CD4-positive, alpha-beta T cell treated with Interferon alpha-2 for 1 hour (primary cell): ENCODE measurements around the gene URB1.
"Not testable (repeated sequence)": the region's sequence is repeated elsewhere in the genome, so short reads cannot be mapped to it uniquely, and the experiment has no call there.

Source experiments
- DNase-seq, 2 donors: peaks; one replicate each; pipeline ENCODE4 v3.0.0-alpha.2; 2020 to 2022

The URB1 gene

DNA sequence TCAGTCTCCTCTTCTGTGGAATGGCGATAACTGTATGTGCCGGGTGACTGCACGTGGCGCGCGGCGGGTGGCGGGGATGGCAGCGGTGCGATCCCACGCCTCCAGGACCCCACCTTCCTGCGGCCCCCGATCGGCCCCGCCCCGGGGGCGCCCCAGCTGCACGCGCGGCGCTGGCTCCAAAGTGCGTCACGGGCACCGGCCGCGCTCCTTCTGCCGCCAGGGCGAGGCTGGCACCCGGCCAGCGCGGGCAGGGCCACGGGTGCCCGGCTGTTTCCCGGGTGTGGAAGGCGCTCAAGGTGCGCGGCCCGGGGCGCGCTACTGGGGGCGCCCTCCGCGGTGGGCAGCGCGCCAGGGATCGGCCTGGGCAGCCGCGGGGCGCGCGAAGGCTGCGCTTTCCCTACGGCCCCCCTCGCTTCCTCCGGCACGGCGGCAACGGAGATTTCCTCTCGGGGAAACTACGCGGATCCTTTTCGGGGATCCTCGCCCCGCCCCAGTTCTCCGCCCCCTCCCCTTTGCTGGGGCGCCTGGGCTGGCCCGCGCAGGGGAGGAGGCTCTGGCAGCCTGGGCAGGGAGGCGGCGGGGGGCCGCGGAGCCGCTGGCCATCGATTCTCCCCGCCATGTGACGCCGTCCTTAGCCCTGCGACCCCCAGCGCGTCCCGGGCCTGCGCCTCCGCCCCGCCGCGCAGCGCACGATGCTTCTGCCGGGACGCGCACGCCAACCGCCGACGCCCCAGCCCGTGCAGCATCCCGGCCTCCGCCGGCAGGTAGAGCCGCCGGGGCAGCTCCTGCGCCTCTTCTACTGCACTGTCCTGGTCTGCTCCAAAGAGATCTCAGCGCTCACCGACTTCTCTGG, 19.6 kb upstream of the URB1 start, which contains the start of gene EVA1C:
TSS of gene EVA1C (plus strand) at position 545 of the 853 bp plus-strand sequence. CDS start at position 693, 148 bp downstream.
- peak; percentile 58 to 82 for DNase-seq

DNA sequence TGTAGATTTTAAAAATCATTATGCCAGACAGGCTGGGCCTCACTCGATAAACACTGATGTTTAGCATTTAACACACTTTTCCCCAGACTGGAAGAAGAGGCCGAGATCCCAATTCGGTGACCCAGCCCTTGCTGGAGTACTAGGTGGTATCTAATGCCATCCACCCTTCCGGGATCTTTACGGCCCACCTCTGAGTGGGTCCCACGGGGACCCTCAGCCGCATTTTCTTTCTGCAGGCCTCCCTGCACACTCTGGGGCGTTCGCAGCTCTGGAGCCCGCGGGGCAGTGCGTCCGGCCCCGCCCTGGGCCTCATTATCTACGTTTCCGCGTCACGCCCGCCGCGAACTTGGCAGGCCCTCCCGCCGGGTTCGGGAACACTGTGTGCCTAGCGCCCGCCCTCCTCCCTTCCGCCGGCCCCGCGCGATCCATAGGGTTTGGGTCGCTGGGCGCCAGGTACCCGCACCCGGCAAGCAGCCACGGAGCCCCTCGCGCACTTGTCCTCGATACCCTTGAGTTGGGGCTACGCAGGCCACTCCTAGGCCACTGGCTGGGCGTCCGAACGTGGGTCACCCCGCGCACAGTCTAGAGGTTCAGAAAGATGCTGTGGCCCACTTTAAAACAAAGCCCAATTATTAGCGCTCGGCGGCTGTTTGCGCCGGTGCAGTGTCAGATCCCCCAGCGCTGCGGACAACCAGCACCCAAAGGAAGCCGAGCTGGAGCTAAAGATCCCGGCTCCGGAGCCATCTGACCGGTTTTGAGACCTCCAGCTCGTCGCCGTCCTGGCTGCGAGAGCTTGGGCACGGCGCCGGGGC, 18.7 kb upstream of the URB1 start:
- DNase-seq: peak; percentile 32 to 66

DNA sequence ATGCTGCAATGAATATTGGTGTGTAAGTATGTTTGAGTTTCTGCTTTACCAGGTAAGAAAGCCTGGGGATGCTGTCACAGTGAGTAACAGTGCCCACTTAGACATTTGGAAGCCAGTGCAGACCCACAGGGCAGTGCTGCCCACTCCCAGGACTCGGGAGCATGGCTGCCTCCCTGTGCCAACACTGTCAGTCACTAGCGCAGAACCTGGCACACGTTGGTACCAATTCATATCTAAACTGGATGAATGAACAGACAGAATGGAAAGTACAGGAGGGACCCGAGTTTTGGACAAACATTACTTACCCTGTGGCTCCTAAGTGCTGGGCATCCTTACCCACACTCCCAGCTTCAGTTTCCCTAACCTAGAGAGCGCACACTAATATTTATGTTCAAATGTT, 18.1 kb upstream of the URB1 start:
- DNase-seq: no peak

DNA sequence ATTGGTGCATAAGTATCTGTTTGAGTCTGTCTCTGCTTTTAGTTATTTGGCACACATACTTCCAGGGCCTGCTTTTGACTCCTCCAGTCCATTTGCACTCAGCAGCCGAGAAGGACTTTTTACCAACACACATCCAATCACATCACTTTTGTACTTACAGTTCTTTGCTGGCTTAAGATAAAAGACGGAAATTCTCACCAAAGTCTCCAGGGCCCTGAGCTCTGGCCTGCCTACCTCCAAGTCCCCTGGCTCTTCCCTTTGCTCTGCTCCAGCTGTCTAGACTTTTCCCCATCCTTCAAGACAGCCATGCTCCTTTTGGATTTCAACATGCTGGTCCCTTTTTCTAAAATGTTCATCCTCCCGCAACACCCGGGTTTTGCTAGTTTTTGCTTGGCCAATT, 17.5 kb upstream of the URB1 start:
- DNase-seq: no peak

DNA sequence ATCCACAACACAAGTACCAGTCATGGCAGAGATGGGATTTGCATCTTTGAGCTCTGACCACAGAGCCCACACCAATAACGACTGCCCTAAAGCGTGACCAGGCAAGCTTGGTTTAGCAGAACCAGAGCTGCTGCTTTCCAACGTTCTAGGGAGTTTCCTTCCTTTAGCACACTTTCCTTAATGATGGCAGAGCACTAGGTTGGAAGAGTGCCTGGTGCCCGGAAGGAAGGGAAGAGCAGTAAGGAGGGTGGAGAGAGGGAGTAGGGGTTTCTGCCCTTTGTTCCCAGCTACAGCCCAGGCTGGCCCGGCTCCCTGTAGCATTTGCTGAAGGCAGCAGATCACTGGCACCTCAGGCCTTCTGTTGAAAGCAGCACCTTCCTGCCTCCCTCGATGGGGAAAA, 13.6 kb upstream of the URB1 start:
- DNase-seq: no peak

DNA sequence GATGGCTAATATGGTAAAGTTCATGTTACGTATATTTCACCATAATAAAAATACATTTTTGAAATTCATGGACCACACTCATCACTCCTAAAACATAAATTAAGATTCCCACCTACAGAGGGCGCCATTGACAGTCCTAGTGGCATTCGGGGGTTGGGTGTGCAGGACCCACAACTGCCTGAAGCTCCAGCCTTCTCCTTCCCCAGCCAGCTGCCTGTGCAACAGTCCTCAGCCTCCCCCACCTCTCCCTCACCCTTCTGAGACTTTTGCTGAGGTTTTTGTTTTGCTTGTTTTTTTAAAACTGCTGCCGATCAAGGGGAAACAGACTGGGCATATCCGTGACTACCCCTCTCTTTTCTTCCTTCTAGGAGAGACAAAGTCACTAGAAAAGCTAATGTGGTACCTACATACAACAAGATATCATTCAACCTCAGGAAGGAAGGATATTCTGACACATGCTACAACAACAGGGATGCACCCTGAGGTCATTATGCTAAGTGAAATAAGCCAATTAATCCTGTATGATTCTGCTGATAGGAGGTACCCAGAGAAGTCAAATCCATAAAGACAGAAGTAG, 10.5 kb upstream of the URB1 start:
- peak; percentile 43 to 81 for DNase-seq

DNA sequence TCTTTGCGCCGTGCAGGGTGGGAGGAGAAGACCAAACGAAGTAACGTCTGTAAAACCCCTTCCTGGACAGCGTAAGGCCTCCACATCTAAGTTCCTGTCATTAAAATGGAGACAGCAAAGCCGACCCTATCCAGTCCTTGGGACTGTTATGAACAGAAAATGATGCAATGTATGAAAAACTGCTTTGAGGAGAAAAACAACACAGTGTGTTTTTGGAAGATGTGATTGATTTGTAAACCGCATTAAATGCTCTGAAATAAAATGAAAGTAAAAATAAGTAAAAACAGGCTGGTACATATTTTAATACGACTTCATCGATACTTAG, 827 bp upstream of the URB1 start:
- no peak for DNase-seq

DNA sequence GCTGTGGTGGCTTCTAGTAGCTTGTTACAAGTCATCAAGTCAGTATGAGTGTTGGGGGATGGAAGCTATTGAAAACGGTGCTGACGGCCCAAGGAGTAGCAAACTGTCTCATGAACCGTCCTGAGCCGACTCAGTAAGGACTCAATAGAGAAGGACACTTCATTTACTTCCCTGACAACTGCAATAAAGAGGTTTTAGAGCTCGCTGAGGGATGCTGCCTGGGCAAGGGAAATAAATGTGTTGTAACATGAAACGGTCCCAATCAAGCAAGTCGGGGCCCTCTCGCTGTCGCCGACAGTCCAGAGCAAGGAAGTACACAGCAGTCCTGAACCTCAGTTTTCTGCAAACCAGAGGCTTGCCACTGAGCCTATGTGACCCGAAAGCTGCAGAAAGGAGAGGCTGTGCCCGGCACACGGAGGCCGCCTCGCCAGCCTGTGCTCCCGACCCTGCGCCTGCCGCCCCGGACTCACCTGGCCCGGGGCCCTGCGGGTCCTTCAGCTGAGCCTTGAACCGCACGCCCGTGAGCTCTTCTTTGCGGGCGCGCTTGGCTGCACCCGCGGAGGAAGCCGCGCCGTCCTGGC, 423 bp downstream of the URB1 start:
- no peak for DNase-seq

DNA sequence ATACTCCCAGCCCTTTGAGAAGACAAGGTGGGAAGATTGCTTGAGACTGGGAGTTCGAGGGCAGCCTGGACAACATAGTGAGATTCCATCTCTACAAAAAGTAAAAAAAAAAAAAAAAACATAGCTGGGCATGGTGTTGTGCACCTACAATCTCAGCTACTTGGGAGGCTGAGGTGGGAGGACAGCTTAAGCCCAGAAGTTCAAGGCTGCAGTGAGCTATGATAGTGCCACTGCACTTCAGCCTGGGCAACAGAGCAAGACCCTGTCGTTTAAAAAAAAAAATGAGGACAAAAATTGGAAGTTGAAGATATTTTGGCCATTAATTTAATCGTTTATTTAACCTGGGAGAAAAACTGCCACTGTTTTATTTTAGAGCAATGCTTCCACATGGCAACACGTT, 1.1 kb downstream of the URB1 start:
- DNase-seq: no peak

DNA sequence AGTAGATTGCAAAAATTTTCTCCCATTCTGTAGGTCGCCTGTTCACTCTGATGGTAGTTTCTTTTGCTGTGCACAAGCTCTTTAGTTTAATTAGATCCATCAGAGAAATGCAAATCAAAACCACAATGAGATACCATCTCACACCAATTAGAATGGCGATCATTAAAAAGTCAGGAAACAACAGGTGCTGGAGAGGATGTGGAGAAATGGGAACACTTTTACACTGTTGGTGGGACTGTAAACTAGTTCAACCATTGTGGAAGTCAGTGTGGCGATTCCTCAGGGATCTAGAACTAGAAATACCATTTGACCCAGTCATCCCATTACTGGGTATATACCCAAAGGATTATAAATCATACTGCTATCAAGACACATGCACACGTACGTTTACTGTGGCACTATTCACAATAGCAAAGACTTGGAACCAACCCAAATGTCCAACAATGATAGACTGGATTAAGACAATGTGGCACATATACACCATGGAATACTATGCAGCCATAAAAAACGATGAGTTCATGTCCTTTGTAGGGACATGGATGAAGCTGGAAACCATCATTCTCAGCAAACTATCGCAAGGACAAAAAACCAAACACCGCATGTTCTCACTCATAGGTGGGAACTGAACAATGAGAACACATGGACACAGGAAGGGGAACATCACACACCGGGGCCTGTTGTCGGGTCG, 2.1 kb downstream of the URB1 start:
- DNase-seq: not testable (repeated sequence)

DNA sequence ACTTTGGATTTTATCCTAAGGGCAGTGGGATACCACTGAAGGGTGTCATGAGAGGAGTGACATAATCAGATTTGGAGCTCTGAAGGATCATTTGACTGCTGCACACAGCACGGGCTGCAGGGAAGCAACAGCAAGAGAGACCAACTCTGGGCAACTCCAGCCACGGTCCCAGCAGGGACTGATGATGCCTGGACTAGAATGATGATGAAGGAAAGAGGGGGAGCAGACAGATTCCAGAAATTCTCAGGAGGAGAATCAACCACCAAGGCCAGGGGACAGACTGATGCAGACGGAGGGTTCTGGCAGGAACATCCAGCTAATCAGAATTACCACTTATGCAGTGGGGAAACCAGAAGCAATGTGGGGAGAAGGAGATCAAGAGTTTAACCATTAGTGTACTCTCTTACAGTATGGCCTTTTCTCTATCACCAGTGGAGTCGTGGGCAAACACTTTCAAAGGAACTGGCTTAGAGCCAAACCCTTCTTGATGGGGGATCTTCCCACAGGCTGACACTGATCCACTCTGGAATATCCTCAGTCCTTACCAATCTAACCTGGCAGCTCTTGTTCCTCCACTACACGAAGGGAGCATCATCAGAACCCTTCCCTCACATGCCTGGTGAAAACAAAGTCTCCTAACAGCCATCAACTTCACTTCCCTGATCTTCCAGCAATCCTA, 3.3 kb downstream of the URB1 start:
- no peak for DNase-seq

DNA sequence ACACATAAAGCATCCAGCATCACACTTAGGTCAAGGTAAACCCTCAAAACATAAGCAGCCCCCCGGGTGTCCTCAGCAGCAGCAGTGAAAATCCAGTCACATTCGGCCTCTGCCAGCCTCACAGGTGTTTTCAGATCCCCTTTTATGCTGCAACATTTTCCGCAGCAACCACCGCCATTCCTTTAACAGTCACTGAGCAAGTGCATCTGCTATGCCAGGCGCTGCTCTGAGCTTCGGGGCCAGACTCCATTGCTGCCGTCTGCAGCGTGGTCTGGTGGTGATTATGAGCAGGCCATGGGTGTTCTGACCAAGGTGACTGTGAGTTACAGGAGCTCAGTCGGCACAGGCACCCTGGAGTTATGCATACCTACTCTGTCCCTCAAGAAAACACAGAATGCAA, 4.5 kb downstream of the URB1 start:
- DNase-seq: no peak

DNA sequence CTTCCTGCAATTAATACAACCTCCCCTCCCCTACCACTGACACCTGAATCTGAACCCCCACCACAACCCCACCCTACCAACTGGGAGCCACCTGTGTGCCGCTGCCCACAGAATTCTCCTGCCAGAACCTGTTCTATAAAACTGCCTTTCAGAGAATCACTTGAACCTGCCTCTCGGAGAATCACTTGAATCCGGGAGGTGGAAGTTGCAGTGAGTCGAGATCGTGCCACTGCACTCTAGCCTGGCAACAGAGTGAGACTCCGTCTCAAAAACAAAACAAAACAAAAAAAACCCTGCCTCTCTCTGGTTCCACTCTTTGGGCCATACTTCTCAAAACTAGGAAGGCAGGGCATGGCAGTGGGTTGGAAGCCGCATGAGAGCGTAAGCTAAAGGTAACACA, 5.7 kb downstream of the URB1 start:
- DNase-seq: no peak

DNA sequence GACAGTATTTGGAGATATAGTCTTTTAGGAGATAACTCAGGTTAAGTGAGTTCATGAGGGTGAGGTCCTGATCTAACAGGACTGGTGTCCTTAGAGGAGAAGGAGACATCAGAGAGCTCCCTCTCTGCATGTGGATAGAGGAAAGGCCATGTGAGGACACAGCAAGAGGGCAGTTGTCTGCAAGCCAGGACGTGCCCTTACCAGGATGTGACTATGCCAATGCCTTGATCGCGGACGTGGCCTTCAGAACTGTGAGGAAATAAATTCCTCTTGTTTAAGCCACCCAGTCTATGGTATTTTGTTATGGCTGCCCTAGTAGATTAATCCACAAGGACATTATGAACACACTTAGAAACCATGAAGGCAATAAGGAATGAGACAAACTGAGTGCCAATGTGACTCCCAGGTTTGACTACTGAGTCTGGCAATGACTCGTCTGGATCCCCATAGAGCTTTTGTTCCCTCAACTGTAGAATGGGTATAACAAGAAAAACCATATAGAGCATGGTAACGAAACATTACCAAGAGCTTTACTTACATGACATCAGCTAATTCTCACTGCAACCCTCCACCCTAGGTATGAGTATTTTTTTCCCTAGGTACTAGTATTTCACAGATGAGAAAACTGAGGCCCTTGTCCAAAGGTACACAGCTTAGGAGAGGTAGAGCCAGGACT, 6.5 kb downstream of the URB1 start:
- DNase-seq: no peak

DNA sequence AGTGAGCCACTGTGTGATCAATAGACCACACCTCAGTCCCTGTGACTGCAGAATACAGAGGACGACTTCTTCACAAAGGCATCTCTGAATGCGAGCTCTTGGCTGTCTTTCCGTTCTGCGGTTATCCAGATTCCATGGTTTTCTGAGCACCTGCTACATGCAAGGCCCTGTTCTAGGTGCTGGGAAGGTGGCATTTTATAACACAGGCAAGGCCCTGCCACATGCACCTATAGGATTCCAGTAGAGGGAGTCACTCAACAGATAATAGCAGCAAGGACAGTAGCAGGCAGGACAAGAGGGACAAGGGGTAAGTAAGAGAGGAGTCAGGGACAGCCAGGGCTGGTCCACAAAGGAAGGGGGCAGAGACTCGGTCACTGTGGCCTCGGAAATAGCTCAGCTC, 9.0 kb downstream of the URB1 start:
- DNase-seq: no peak

DNA sequence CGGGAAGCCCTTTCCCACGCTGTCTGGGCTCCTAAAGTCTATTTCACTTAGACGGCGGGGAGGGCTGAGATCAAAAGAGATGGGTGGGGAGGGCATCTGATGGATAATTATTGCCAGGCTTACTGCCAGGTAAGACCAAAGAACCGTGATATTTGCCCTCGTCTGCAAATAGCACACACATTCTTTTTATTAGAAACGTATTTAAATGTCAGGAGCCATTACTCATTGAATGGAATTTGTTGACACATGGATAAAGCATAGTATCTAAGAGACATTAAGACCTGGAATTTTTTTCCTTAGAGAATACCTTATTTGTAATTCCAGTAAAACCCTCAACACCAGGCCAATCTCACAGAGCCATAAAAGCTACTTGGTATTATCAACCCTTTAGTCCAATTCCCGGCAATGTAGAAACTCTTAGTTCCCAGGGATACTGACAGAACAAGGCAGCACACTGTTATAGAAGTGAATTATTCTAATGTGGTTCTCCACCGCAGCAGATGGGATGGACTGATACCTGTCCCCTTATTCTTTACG, 10.6 kb downstream of the URB1 start:
- no peak for DNase-seq

DNA sequence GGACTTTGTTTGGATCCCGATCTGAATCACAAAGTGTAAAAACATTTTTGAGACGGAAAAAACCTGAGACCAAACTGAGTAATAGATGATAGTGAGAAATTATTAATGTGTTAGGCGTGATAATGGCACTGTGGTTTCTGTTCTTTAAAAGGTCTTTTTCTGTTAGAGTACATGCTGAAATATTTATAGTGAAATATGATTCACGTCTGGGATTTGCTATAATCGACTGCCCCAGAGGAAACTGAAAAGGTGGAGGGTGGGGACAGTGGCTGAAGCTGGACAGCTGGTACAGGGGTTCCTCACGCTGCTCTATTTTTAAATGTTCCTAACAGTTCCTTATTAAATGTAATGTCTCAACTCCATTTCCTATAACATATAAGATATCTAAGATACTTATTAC, 11.2 kb downstream of the URB1 start:
- no peak for DNase-seq

DNA sequence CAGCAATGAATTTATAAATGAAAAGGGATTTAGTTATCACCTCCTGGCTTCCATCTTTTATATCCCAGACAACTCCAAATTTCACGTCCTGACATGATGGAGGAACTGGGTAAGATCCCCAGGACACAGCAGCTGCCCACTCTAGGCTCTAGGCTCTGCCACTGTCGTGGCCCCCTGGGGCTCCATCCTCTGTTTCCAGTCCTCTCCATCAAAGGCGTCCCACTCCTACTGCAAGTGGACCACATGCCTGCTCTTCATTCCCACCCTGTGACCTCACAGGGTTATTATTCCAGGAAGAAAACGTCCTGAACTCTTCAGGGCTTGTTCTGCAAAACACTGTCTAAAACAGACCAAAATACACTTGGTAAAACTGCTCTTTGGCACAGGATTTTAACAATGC, 11.9 kb downstream of the URB1 start:
- no peak for DNase-seq

DNA sequence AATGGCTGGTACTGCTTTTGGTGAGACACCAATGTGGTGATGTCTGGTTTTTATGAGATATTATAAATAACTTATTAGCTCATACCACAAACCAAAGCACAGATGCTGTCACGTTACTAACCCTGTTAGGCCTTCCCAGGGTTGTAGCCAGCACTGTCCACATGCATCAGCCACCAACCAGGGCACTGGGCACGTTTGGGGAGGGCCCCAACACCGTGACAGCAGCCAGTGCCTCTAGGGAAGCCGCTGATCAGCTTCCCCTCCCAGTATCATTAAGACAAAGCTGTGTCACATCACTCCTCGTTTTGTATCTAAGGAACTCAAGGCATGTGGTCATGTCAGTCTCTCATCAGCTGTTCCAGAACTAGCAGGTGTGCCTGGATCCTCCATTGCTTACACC, 13.9 kb downstream of the URB1 start:
- DNase-seq: no peak

DNA sequence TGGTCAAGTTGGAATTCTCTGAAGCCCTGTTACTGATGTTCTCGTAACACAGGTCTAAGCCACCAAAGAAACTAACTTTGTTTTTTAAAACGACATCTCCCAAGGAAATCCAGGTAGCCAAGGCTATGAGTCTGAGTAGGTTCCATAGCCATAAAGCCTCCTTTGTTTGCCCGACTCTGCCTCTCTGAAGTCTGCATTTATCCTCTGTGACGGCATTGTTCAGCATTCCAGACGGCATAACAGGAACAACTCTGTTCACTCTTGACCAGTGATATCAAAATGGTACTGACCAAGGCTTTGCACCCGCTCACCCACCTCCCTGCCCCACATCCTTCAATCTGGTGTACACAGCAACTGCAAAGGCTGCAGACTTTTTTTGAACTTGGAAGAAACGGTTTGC, 14.8 kb downstream of the URB1 start:
- DNase-seq: no peak

DNA sequence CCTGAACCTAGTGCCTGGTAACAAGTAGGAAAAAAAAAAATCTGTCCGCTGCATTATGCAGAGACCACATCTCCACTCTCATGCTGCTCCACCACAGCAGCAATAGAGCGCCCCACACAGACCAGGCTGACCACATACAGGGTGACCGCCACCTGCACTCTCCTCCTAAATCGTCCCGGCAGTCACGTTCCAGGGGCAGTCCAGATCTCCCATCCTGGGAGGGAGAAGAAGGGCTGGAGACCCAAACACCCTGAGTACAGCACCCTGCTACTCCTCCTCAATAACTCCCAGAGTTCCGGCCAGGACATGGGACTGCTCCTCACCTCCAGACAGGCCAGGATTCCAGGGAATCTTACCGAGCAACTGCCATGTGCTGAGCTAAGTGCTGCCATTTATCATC, 15.3 kb downstream of the URB1 start:
- DNase-seq: no peak

DNA sequence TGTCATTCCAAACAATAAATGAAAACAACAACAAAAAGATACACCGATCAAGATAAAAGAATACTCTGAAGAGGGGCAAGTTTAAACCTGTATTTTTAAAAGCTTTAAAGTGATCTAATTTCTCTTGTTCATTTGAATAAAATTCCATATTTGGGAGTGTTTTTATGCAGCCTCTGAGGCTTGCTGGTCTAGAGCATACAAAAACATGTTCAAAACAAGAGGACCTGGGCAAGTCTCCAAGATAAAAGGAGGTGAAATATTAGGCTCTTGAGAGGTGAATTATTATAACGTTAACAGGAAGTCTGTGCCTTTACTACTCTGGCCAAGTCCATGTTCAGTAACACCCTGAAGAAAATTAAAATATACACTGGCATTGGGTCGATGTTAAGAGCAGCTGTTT, 20.1 kb downstream of the URB1 start:
- DNase-seq: no peak
